HG02973 (cell line): ENCODE measurements around the gene LUZP4.
A peak's percentile ranks its signal among the peaks of the same experiment; 100 is the strongest.
"Not testable (repeated sequence)": the region's sequence is repeated elsewhere in the genome, so short reads cannot be mapped to it uniquely, and the experiment has no call there.

ENCODE experiments used
- ATAC-seq: cut with Tn5 transposase; IDR thresholded peaks from one replicate; pipeline ENCODE4 v1.9.1; 2021; ENCODE audit warnings: moderate library complexity; ENCODE audit not compliant: unreplicated experiment

Gene LUZP4

GRCh38 chrX:115289465-115289864, at the start of gene LUZP4:
TSS of gene LUZP4 (plus strand) at chrX:115289715. CDS start at chrX:115289760, 45 bp downstream.
- ATAC-seq: no peak

GRCh38 chrX:115251458-115252233, 37.9 kb upstream of the LUZP4 start:
- no peak for ATAC-seq

- no peak for ATAC-seq
Observed at GRCh38 chrX:115255003-115255402, 34.5 kb upstream of the LUZP4 start.

GRCh38 chrX:115257711-115258110, 31.8 kb upstream of the LUZP4 start:
- ATAC-seq: no peak

GRCh38 chrX:115259238-115259875, 30.2 kb upstream of the LUZP4 start:
- ATAC-seq: no peak

- ATAC-seq: no peak
Observed at GRCh38 chrX:115260330-115260729, 29.2 kb upstream of the LUZP4 start.

- no peak for ATAC-seq
Observed at GRCh38 chrX:115261148-115261547, 28.4 kb upstream of the LUZP4 start.

- ATAC-seq: no peak
Observed at GRCh38 chrX:115264009-115264408, 25.5 kb upstream of the LUZP4 start.

- no peak for ATAC-seq
Observed at GRCh38 chrX:115266300-115266699, 23.2 kb upstream of the LUZP4 start.

- no peak for ATAC-seq
Observed at GRCh38 chrX:115268421-115268820, 21.1 kb upstream of the LUZP4 start.

- ATAC-seq: no peak
Observed at GRCh38 chrX:115269051-115269683, 20.3 kb upstream of the LUZP4 start.

GRCh38 chrX:115284877-115285276, 4.6 kb upstream of the LUZP4 start:
- no peak for ATAC-seq

GRCh38 chrX:115297189-115297588, 7.7 kb downstream of the LUZP4 start:
- no peak for ATAC-seq

- ATAC-seq: no peak
Observed at GRCh38 chrX:115311139-115311538, 21.6 kb downstream of the LUZP4 start.

- no peak for ATAC-seq
Observed at GRCh38 chrX:115311601-115312001, 22.1 kb downstream of the LUZP4 start.

GRCh38 chrX:115318139-115318538, 28.6 kb downstream of the LUZP4 start:
- no peak for ATAC-seq

- ATAC-seq: no peak
Observed at GRCh38 chrX:115322375-115322774, 32.9 kb downstream of the LUZP4 start.

GRCh38 chrX:115324194-115324593, 34.7 kb downstream of the LUZP4 start:
- ATAC-seq: no peak

- ATAC-seq: not testable (repeated sequence)
Observed at GRCh38 chrX:115329282-115329681, 39.8 kb downstream of the LUZP4 start.

GRCh38 chrX:115330498-115331168, 41.1 kb downstream of the LUZP4 start:
- peak; percentile 58 for ATAC-seq

GRCh38 chrX:115332832-115333231, 43.3 kb downstream of the LUZP4 start:
- ATAC-seq: no peak
